Endothelial cell of umbilical vein (primary cell): ENCODE measurements around the gene NUP214. TPM values are rescaled to one million over a fixed set of nuclear protein-coding genes. Genes with fewer than 3 reads are reported as not detected.

Experiments used
- BruUV-seq: library from RNA; stranded (reverse); fragments of 400-500 nt; replicated peaks from 2 replicates; lab custom pipeline; 2021; lab: Mats Ljungman, UMichigan
- CTCF ChIA-PET: fragments of 300-600, 350-600 bp; sonication (Branson Sonifier 250); formaldehyde crosslinking; loops from one replicate; lab custom pipeline; 2021; ENCODE audit warnings: antibody characterized with exemption, inconsistent platforms; lab: Charles Lee
- POLR2A ChIA-PET: fragments of 300-600, 350-600 bp; sonication (Branson Sonifier 250); formaldehyde crosslinking; loops from one replicate; lab custom pipeline; 2021; ENCODE audit warnings: antibody characterized with exemption, inconsistent platforms; lab: Charles Lee
- DNase-seq: peaks from one replicate; pipeline ENCODE4 v3.0.0-alpha.2; 2011; ENCODE audit warnings: low read depth, low spot score
- FAIRE-seq: peaks from 2 replicates; lab custom pipeline; 2011; peaks lifted over from hg19 to GRCh38; lab: Jason Lieb, UNC
- H2AFZ ChIP-seq: 2 replicates; pipeline ENCODE4 v1.6.0; 2012; ENCODE audit warnings: low read depth, low read length, control low read depth, inconsistent platforms
- H3K27ac ChIP-seq: 2 replicates; pipeline ENCODE4 v1.5.1; 2011; ENCODE audit warnings: low read depth, mild to moderate bottlenecking, control low read depth, low read length, moderate library complexity; ENCODE audit not compliant: insufficient read depth
- H3K27me3 ChIP-seq, 2 experiments: 2 replicates each; pipeline versions ENCODE4 v1.6.0 to v1.6.1; 2011; ENCODE audit warnings: low read length in 2 of 2, mixed read lengths in 1 of 2; ENCODE audit not compliant: control insufficient read depth in 2 of 2, insufficient read depth in 2 of 2
- H3K36me3 ChIP-seq, 2 experiments: 2 replicates in 1 of 2; 3 replicates in 1 of 2; pipeline ENCODE4 v1.5.1; 2011; ENCODE audit warnings: low read length in 2 of 2, mild to moderate bottlenecking in 1 of 2, moderate library complexity in 1 of 2; ENCODE audit not compliant: control insufficient read depth in 2 of 2, insufficient read depth in 2 of 2; ENCODE audit errors: extremely low read depth in 1 of 2
- H3K4me1 ChIP-seq: 3 replicates; pipeline ENCODE4 v1.5.1; 2011; ENCODE audit warnings: mild to moderate bottlenecking, low read length; ENCODE audit not compliant: control insufficient read depth, insufficient read depth; ENCODE audit errors: extremely low read depth
- H3K4me2 ChIP-seq: 2 replicates; pipeline ENCODE4 v1.6.1; 2011; ENCODE audit warnings: low read length, control low read depth, mixed read lengths; ENCODE audit not compliant: insufficient read depth
- H3K4me3 ChIP-seq, 3 experiments: fragments of 200-600 bp in 1 of 3; sonication (generic), shearing (Covaris generic) in 1 of 3; replicated peaks in 1 of 3; 2 replicates each; pipeline ENCODE4 v1.5.1; 2011 to 2016; ENCODE audit warnings: control low read depth in 3 of 3, low read length in 3 of 3, mild to moderate bottlenecking in 2 of 3, inconsistent platforms in 1 of 3, low read depth in 1 of 3, moderate library complexity in 1 of 3; ENCODE audit not compliant: insufficient read depth in 1 of 3
- H3K79me2 ChIP-seq: 2 replicates; pipeline ENCODE4 v1.6.0; 2012; ENCODE audit warnings: low read length, inconsistent platforms; ENCODE audit not compliant: control insufficient read depth, insufficient read depth
- H3K9ac ChIP-seq: replicated peaks from 2 replicates; pipeline ENCODE3; 2011; ENCODE audit warnings: low read length, control low read depth; ENCODE audit not compliant: insufficient read depth; ENCODE audit errors: extremely low read depth
- H3K9me1 ChIP-seq: replicated peaks from 3 replicates; pipeline ENCODE4 v1.6.0; 2011; ENCODE audit warnings: mild to moderate bottlenecking, low read length; ENCODE audit not compliant: control insufficient read depth, insufficient read depth; ENCODE audit errors: extremely low read depth
- H3K9me3 ChIP-seq: replicated peaks from 2 replicates; pipeline ENCODE4 v1.5.1; 2012; ENCODE audit warnings: low read length, inconsistent platforms; ENCODE audit not compliant: control insufficient read depth, insufficient read depth
- H4K20me1 ChIP-seq: replicated peaks from 2 replicates; pipeline ENCODE3; 2011; ENCODE audit warnings: mild to moderate bottlenecking, low read length; ENCODE audit not compliant: control insufficient read depth, insufficient read depth; ENCODE audit errors: extremely low read depth
- CTCF ChIP-seq, 2 donors: IDR thresholded peaks; 1 replicate in 1 of 2; 2 replicates in 1 of 2; pipeline ENCODE4 v1.5.1; 2011; ENCODE audit warnings: low read length in 2 of 2, mild to moderate bottlenecking in 2 of 2, moderate library complexity in 2 of 2, control low read depth in 1 of 2, inconsistent platforms in 1 of 2, low read depth in 1 of 2; ENCODE audit not compliant: insufficient read depth in 1 of 2; ENCODE audit errors: extremely low read depth in 1 of 2
- EZH2 ChIP-seq: IDR thresholded peaks from 2 replicates; pipeline ENCODE4 v1.6.1; 2012; ENCODE audit warnings: borderline replicate concordance, low read depth, mild to moderate bottlenecking, moderate library complexity, low read length, inconsistent platforms; ENCODE audit not compliant: severe bottlenecking
- FOS ChIP-seq: IDR thresholded peaks from 2 replicates; pipeline ENCODE4 v1.6.1; 2011; ENCODE audit warnings: mild to moderate bottlenecking, low read length, moderate library complexity, borderline replicate concordance; ENCODE audit not compliant: insufficient read depth
- GATA2 ChIP-seq: IDR thresholded peaks from 2 replicates; pipeline ENCODE4 v1.7.0; 2011; ENCODE audit warnings: low read depth, mild to moderate bottlenecking, moderate library complexity, mixed read lengths, low read length; ENCODE audit not compliant: insufficient read length, insufficient read depth
- JUN ChIP-seq: IDR thresholded peaks from 2 replicates; pipeline ENCODE4 v1.6.1; 2011; ENCODE audit warnings: borderline replicate concordance, low read depth; ENCODE audit not compliant: insufficient read length, insufficient read depth
- MAX ChIP-seq: IDR thresholded peaks from 2 replicates; pipeline ENCODE4 v1.6.1; 2011; ENCODE audit not compliant: insufficient read depth, insufficient read length
- MYC ChIP-seq: IDR thresholded peaks from one replicate; pipeline ENCODE4 v1.6.1; 2011; ENCODE audit warnings: mild to moderate bottlenecking, low read depth, low read length
- POLR2A ChIP-seq: IDR thresholded peaks from 2 replicates; pipeline ENCODE4 v1.6.1; 2012; ENCODE audit warnings: low read depth, mild to moderate bottlenecking, control low read depth, low read length
- POLR2AphosphoS5 ChIP-seq: IDR thresholded peaks from 2 replicates; pipeline ENCODE4 v1.6.1; 2012; ENCODE audit warnings: low read depth, mild to moderate bottlenecking, control low read depth, low read length, moderate library complexity; ENCODE audit not compliant: insufficient read depth
- dilution Hi-C: fragments of 300-500 bp; cut with MboI; formaldehyde crosslinking; loops from one replicate; pipeline ENCODE4 v1.15.0; 2019; ENCODE audit warnings: low sequenced_read_pairs; ENCODE audit not compliant: extremely low pct_ligation_motif_present
- intact Hi-C: fragments of 100-400 bp; cut with micrococcal nuclease; formaldehyde crosslinking; loops from one replicate; pipeline ENCODE4 v1.10.0; 2022
- polyA plus RNA-seq, 4 experiments: library from polyadenylated mRNA; depleted of rRNA in 3 of 4; stranded (reverse) in 3 of 4; unstranded in 1 of 4; fragments of >200 nt; gene quantifications; 2 replicates each; pipeline versions ENCODE4 v1.2.1 to v1.2.3, GENCODE V29; 2011 to 2012; ENCODE audit warnings: missing spikeins in 1 of 4
- total RNA-seq: library from RNA; stranded (reverse); gene quantifications from 2 replicates; pipeline ENCODE4 v1.2.3, GENCODE V29; 2021

Gene NUP214
- total and polyA plus RNA-seq, 2 donors (not counting 3 experiments of a cell fraction or from before 2014, with no cell fraction given): 28.7 to 65.9 TPM

- Histone ChIP-seq H3K9me1 (no peaks in the 10 kb centered on the region), H3K4me2 (no peak overlapping the region), H3K9ac (no peak overlapping the region), H3K27ac (no peak overlapping the region), H3K9me3 (no peaks in the 10 kb centered on the region), H4K20me1 (no peaks in the 10 kb centered on the region), H3K79me2 (no peaks in the 10 kb centered on the region), H3K27me3 (peaks cover 8 to 14% of the 10 kb centered on the region in 2 experiments), H3K4me3 (no peak overlapping the region), H2AFZ (no peak overlapping the region), H3K36me3 (no peaks in the 10 kb centered on the region), H3K4me1 (peaks cover 7% of the 10 kb centered on the region)
- dilution Hi-C loops (no loop called here), intact Hi-C loops (no loop called here)
- FAIRE-seq (no peak), DNase-seq (no peak)
- TF ChIP-seq FOS: no peak
- TF ChIP-seq MYC: no peak
- no peak for TF ChIP-seq POLR2AphosphoS5
- no peak for TF ChIP-seq CTCF (IDR thresholded peaks at IDR 0.05; ENCODE audit: extremely low read depth in 1 of 2, insufficient read depth in 1 of 2, low read depth in 1 of 2, low read length in 2 of 2)
- no peak for TF ChIP-seq EZH2
- no peak for TF ChIP-seq JUN
- no peak for TF ChIP-seq MAX
- no peak for TF ChIP-seq GATA2
- no peak for TF ChIP-seq POLR2A
- BruUV-seq: no TSS peak
- ChIA-PET CTCF (interaction anchor here (1.2 to 1.4 kb wide), 4 partner anchors 11 to 238 kb away, joined by 3 to 7 read pairs (median 6); no protein-coding TSS in a partner anchor), POLR2A (interaction anchor here (0.6 to 0.7 kb wide), 2 partner anchors 19 to 622 kb away, joined by 3 to 4 read pairs; no protein-coding TSS in a partner anchor)
Measured at GRCh38 chr9:131098391-131099101, 26.8 kb upstream of the NUP214 start.
